ENCODE measurements around the gene FBXW10. TPM values are rescaled to one million over a fixed set of nuclear protein-coding genes. Genes with fewer than 3 reads are reported as not detected.
"Not testable (repeated sequence)": the region's sequence is repeated elsewhere in the genome, so short reads cannot be mapped to it uniquely, and the experiment has no call there.

FBXW10 gene
- total RNA-seq, 1 experiment from 2014 or later: not detected

- BruUV-seq (replicated peaks); DNase-seq (ENCODE audit: low spot score); H3K9me3 ChIP-seq (ENCODE audit: low read depth, low read length, poor library complexity, severe bottlenecking); intact Hi-C loops (cut with micrococcal nuclease; ENCODE audit: unreplicated experiment); H3K4me1 ChIP-seq (ENCODE audit: insufficient read depth, low read length, poor library complexity, severe bottlenecking); H3K36me3 ChIP-seq (ENCODE audit: insufficient read depth, low read length, poor library complexity, severe bottlenecking); POLR2A ChIA-PET (ENCODE audit: low non-redundant PET); CTCF ChIA-PET; H3K27me3 ChIP-seq (replicated peaks; ENCODE audit: insufficient read depth, low read depth, low read length, poor library complexity); H3K4me3 ChIP-seq (ENCODE audit: low read depth, low read length, poor library complexity, severe bottlenecking); H3K27ac ChIP-seq (ENCODE audit: low read depth, low read length, poor library complexity, severe bottlenecking): not testable (repeated sequence)
These were observed 11.4 kb upstream of the FBXW10 start for GRCh38 chr17:18732438-18732837.

GRCh38 chr17:18733350-18733749, 10.5 kb upstream of the FBXW10 start:
- H3K4me3 ChIP-seq (ENCODE audit: low read depth, low read length, poor library complexity, severe bottlenecking); intact Hi-C loops (cut with micrococcal nuclease; ENCODE audit: unreplicated experiment); H3K36me3 ChIP-seq (ENCODE audit: insufficient read depth, low read length, poor library complexity, severe bottlenecking); POLR2A ChIA-PET (ENCODE audit: low non-redundant PET); CTCF ChIA-PET; BruUV-seq (replicated peaks); H3K4me1 ChIP-seq (ENCODE audit: insufficient read depth, low read length, poor library complexity, severe bottlenecking); H3K27ac ChIP-seq (ENCODE audit: low read depth, low read length, poor library complexity, severe bottlenecking); H3K9me3 ChIP-seq (ENCODE audit: low read depth, low read length, poor library complexity, severe bottlenecking); H3K27me3 ChIP-seq (replicated peaks; ENCODE audit: insufficient read depth, low read depth, low read length, poor library complexity); DNase-seq (ENCODE audit: low spot score): not testable (repeated sequence)

GRCh38 chr17:18739616-18740391, 4.0 kb upstream of the FBXW10 start:
- H3K27me3 ChIP-seq (replicated peaks; ENCODE audit: insufficient read depth, low read depth, low read length, poor library complexity); H3K27ac ChIP-seq (ENCODE audit: low read depth, low read length, poor library complexity, severe bottlenecking); BruUV-seq (replicated peaks); intact Hi-C loops (cut with micrococcal nuclease; ENCODE audit: unreplicated experiment); POLR2A ChIA-PET (ENCODE audit: low non-redundant PET); H3K36me3 ChIP-seq (ENCODE audit: insufficient read depth, low read length, poor library complexity, severe bottlenecking); H3K9me3 ChIP-seq (ENCODE audit: low read depth, low read length, poor library complexity, severe bottlenecking); CTCF ChIA-PET; H3K4me1 ChIP-seq (ENCODE audit: insufficient read depth, low read length, poor library complexity, severe bottlenecking); H3K4me3 ChIP-seq (ENCODE audit: low read depth, low read length, poor library complexity, severe bottlenecking): not testable (repeated sequence)
- peak; percentile 3 for DNase-seq (ENCODE audit: low spot score)

GRCh38 chr17:18741228-18741627, 2.6 kb upstream of the FBXW10 start:
- CTCF ChIA-PET; BruUV-seq (replicated peaks): not testable (repeated sequence)

GRCh38 chr17:18744726-18745125, 872 bp downstream of the FBXW10 start:
- POLR2A ChIA-PET (ENCODE audit: low non-redundant PET); intact Hi-C loops (cut with micrococcal nuclease; ENCODE audit: unreplicated experiment); H3K27ac ChIP-seq (ENCODE audit: low read depth, low read length, poor library complexity, severe bottlenecking); H3K9me3 ChIP-seq (ENCODE audit: low read depth, low read length, poor library complexity, severe bottlenecking); H3K4me3 ChIP-seq (ENCODE audit: low read depth, low read length, poor library complexity, severe bottlenecking); CTCF ChIA-PET; BruUV-seq (replicated peaks); H3K36me3 ChIP-seq (ENCODE audit: insufficient read depth, low read length, poor library complexity, severe bottlenecking); H3K4me1 ChIP-seq (ENCODE audit: insufficient read depth, low read length, poor library complexity, severe bottlenecking); DNase-seq (ENCODE audit: low spot score); H3K27me3 ChIP-seq (replicated peaks; ENCODE audit: insufficient read depth, low read depth, low read length, poor library complexity): not testable (repeated sequence)

More at GRCh38 chr17:18741228-18741627, 2.6 kb upstream of the FBXW10 start:
- DNase-seq (ENCODE audit: low spot score); H3K4me1 ChIP-seq (ENCODE audit: insufficient read depth, low read length, poor library complexity, severe bottlenecking); H3K36me3 ChIP-seq (ENCODE audit: insufficient read depth, low read length, poor library complexity, severe bottlenecking); H3K4me3 ChIP-seq (ENCODE audit: low read depth, low read length, poor library complexity, severe bottlenecking); H3K9me3 ChIP-seq (ENCODE audit: low read depth, low read length, poor library complexity, severe bottlenecking); intact Hi-C loops (cut with micrococcal nuclease; ENCODE audit: unreplicated experiment); H3K27ac ChIP-seq (ENCODE audit: low read depth, low read length, poor library complexity, severe bottlenecking); H3K27me3 ChIP-seq (replicated peaks; ENCODE audit: insufficient read depth, low read depth, low read length, poor library complexity); POLR2A ChIA-PET (ENCODE audit: low non-redundant PET): not testable (repeated sequence)

GRCh38 chr17:18746551-18746950, 2.7 kb downstream of the FBXW10 start:
- H3K9me3 ChIP-seq (ENCODE audit: low read depth, low read length, poor library complexity, severe bottlenecking); H3K27me3 ChIP-seq (replicated peaks; ENCODE audit: insufficient read depth, low read depth, low read length, poor library complexity); POLR2A ChIA-PET (ENCODE audit: low non-redundant PET); H3K27ac ChIP-seq (ENCODE audit: low read depth, low read length, poor library complexity, severe bottlenecking); CTCF ChIA-PET; H3K4me3 ChIP-seq (ENCODE audit: low read depth, low read length, poor library complexity, severe bottlenecking); intact Hi-C loops (cut with micrococcal nuclease; ENCODE audit: unreplicated experiment); H3K4me1 ChIP-seq (ENCODE audit: insufficient read depth, low read length, poor library complexity, severe bottlenecking); BruUV-seq (replicated peaks); H3K36me3 ChIP-seq (ENCODE audit: insufficient read depth, low read length, poor library complexity, severe bottlenecking); DNase-seq (ENCODE audit: low spot score): not testable (repeated sequence)

GRCh38 chr17:18747501-18747900, 3.6 kb downstream of the FBXW10 start:
- intact Hi-C loops (cut with micrococcal nuclease; ENCODE audit: unreplicated experiment); H3K27ac ChIP-seq (ENCODE audit: low read depth, low read length, poor library complexity, severe bottlenecking); H3K4me3 ChIP-seq (ENCODE audit: low read depth, low read length, poor library complexity, severe bottlenecking); H3K4me1 ChIP-seq (ENCODE audit: insufficient read depth, low read length, poor library complexity, severe bottlenecking); H3K27me3 ChIP-seq (replicated peaks; ENCODE audit: insufficient read depth, low read depth, low read length, poor library complexity); CTCF ChIA-PET; H3K9me3 ChIP-seq (ENCODE audit: low read depth, low read length, poor library complexity, severe bottlenecking); POLR2A ChIA-PET (ENCODE audit: low non-redundant PET); BruUV-seq (replicated peaks); H3K36me3 ChIP-seq (ENCODE audit: insufficient read depth, low read length, poor library complexity, severe bottlenecking); DNase-seq (ENCODE audit: low spot score): not testable (repeated sequence)

- H3K4me1 ChIP-seq (ENCODE audit: insufficient read depth, low read length, poor library complexity, severe bottlenecking); H3K4me3 ChIP-seq (ENCODE audit: low read depth, low read length, poor library complexity, severe bottlenecking); H3K27ac ChIP-seq (ENCODE audit: low read depth, low read length, poor library complexity, severe bottlenecking); H3K36me3 ChIP-seq (ENCODE audit: insufficient read depth, low read length, poor library complexity, severe bottlenecking); H3K27me3 ChIP-seq (replicated peaks; ENCODE audit: insufficient read depth, low read depth, low read length, poor library complexity); CTCF ChIA-PET; intact Hi-C loops (cut with micrococcal nuclease; ENCODE audit: unreplicated experiment); DNase-seq (ENCODE audit: low spot score); BruUV-seq (replicated peaks); POLR2A ChIA-PET (ENCODE audit: low non-redundant PET); H3K9me3 ChIP-seq (ENCODE audit: low read depth, low read length, poor library complexity, severe bottlenecking): not testable (repeated sequence)
These were observed 6.4 kb downstream of the FBXW10 start for GRCh38 chr17:18750242-18750641.

All from A673 (cell line).